Fibroblast of peridontal ligament (primary cell): ENCODE data around the gene DNAH5.
A peak's percentile ranks its signal among the peaks of the same experiment; 100 is the strongest.
"Not testable (repeated sequence)": the region's sequence is repeated elsewhere in the genome, so short reads cannot be mapped to it uniquely, and the experiment has no call there.

Source experiments
- DNase-seq: peaks from one replicate; pipeline ENCODE4 v3.0.0-alpha.2; 2010; ENCODE audit errors: extremely low read depth

The DNAH5 gene

DNA sequence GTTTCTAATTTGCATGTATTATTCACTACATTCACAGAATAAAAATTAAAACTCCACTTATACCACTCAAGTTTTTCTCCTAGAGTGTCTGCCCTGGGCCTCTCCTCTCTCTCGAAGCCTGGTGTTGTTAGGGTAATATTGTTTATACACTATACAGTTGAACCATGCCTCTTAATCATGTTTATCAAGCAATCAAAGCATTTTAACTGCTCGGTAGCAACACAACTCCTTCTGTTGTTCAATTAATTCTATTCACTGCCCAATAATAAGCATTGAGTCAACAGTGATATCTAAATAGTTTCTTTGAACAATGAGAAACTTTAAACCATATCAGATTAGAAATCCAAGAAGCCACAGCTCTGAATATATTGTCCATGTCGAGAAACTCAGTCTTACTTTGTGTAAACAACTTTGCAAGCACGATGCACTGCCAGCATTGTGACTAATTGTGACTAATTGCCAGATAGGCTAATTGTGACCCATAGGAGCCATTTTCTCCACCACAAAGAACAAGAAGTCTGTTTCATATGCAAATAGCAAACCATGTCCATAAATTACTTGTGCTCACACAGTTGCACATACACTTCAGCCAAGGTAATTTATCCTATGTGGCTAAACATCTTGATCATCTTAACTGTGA lies at the start of gene DNAH5:
Gene DNAH5 (minus strand): TSS at position 129 of the 640 bp plus-strand sequence. CDS start 250 bp downstream, outside the sequence.
- DNase-seq: no peak

GRCh38 chr5:13993926-13994325 lies 49.4 kb upstream of the DNAH5 start:
- DNase-seq: no peak

- DNase-seq: no peak
Measured at GRCh38 chr5:13992795-13993194, 48.3 kb upstream of the DNAH5 start.

- DNase-seq: no peak
Measured at GRCh38 chr5:13991365-13991764, 46.9 kb upstream of the DNAH5 start.

DNA sequence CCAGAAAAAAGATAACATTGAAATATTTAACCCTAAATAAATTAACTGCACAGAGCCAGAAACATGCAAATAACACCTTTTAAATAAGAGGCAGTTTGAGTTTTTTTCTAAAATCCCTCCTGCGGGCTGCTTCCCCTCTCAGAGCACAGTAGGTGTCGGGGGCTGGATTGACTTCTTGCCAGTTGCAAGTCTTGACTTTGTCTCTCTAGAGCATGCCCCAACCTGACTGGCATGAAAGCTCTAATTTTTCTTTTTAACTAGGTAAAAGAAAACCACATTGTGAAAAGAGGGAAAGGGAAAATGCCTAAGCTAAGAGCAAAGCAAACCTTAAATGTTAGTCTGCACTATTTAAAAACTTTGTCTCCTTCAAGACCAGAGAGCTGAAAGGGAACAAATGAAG lies 46.4 kb upstream of the DNAH5 start:
- DNase-seq: no peak

DNA sequence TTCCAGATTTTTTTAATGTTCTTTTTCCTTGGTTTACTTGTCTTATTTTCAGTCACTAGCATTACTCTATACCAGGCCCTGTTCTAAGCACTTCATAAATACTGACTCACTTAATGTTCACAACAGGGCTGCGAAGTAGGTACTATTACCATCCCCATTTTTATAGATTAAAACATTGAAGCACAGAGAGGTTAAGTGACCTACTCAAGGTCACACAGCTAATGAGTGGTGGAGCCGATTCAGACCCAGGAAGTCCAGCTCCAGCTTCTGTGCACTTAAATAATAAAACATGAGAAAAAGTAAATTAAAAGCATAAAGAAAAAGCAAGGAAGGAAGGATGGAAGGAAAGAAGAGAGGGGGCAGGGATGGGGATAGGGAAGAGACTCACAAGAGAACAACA lies 45.3 kb upstream of the DNAH5 start:
- no peak for DNase-seq

- peak; percentile 87 for DNase-seq
Measured at GRCh38 chr5:13987843-13988464, 43.5 kb upstream of the DNAH5 start.

DNA sequence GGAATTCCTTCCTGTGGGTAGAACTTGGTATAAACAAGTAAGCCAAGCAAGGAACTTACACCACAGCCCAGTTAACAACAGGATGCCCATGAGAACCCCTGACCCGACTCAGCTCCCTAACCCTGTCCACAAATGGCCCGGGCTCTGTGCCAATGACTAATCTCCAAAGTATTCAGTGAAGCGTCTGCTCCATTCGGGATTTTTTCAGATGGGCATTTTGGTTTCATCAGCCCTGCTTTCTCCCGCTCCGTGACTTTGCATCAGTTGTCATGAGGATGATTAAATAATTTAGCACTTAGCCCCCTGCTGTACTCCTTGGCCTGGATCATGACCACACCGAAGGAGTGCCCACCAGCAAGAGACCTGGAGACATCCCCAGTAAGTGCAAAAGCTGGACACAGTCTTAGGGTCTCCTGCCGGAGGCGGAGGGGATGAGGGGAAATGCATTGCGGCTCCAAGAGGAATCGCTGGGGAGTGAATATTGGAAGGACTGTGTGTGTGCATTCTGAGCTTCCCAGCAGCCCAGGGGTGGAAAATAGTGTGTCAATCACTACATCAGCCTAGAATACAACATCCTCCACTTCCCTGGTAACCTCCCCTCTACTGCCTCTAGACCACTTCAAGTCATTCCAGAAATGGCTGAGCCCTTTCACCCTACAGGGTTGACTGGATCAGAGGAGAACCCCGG lies 41.4 kb upstream of the DNAH5 start:
- peak; percentile 90 for DNase-seq

GRCh38 chr5:13984888-13985287 lies 40.4 kb upstream of the DNAH5 start:
- DNase-seq: not testable (repeated sequence)

- DNase-seq: peak; percentile 58
Measured at GRCh38 chr5:13976867-13977830, 32.7 kb upstream of the DNAH5 start.

DNA sequence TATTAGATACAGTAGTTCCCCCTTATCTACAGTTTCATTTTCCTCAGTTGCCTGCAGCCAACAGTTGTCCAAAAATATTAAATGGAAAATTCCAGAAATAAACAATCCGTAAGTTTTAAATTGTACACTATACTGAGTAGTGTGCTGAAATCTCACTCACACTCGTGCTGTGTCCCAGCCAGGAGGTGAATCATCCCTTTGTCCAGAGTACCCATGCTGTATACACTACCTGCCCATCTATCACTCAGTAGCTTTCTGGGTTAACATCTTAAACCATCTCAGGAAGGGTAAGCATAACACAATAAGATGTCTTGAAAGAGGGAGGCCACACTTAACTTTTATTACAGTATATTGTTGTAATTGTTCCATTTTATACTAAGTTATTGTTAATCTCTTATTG lies 31.7 kb upstream of the DNAH5 start:
- DNase-seq: no peak

DNA sequence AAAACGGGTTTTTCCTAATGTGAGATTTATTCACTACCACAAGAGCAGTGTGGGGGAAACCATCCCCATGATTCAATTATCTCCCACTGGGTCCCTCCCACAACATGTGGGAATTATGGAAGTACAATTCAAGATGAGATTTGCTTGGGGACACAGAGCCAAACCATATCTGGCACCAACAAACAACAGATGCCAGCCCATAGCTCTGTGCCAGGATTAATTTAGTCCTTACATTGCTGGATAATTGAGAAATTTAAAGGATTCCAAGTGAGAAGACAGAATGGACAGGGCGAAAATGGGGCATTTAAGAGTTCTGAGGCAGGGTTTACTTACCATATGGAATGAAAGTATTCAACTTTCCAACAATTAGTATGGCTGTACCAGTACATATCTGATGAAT lies 30.8 kb upstream of the DNAH5 start:
- DNase-seq: no peak

DNA sequence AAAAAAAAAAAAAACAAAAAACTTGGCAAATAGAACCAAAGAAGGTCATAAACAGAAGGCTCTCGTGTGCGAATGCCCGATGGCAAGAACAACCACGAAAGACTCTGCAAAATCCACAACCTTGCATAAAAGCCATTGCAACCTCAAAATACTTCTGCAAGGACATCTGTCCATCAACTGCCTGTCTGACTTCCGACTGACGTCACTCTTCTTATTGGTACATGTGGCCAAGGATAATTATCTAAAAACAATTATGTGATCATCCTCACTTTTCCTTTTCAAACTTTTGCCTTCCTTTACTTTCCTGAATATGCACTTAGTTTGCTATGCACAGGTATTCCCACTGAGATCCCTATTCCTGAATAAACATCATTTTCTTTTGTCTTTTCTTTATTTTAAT lies 29.2 kb upstream of the DNAH5 start:
- DNase-seq: no peak

DNA sequence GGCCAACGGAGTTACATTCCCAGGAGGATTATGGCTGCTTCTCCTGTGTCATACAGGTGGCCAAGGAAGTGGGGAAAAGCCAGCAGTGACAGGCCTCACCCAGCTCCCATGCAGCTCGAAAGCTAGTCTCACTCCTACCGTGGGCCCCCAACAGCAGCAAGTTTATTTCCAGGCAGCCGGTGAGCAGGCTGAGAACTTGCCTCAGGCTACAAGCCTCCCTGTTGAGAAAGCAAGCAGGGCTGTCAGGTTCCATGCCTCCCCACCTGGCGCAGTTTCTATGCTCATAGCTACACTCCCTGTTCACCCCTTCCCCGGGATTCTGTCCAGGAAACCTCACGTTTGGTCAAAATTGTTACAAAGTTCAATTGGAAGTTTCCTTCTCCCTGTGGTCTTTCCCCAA lies 27.5 kb upstream of the DNAH5 start:
- no peak for DNase-seq

GRCh38 chr5:13957032-13957645 lies 12.7 kb upstream of the DNAH5 start:
- DNase-seq: peak; percentile 72

DNA sequence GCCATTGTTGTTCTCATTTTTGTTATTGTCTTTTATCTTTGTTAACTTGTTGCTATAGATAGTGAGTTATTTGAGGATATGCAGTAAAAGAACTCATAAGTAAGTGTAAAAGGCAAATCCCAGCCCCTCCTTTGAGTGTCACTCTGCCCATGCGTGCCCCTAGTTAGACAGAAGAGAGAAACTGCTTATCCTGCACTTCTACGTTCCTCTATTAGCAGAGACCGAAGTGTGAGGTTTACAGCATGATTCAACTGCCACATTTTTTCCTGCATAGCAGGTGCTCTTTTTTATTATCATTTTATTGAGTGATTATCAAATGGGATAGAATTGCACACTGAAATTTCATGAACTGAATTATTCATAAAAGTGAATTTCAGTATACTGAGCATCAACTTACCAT lies 12.0 kb upstream of the DNAH5 start:
- DNase-seq: no peak

DNA sequence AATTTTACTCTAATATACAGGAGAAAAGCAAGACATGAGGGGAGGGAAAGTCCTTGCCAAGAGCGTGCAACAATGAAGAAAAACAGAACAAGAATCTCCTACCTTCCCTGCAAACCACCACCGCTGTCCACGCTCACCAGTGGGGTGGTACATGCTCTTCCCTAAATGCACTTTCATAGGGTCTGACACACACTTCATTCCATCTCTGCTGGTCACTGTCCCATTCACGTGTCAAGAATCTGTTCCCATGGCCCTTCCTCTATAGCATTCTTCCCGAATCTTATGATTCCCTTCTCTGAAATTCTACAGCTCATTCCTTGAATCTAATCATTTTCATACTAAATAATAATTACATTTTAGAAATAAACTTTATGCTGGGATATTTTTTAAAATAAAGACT lies 11.4 kb upstream of the DNAH5 start:
- peak; percentile 11 for DNase-seq

DNA sequence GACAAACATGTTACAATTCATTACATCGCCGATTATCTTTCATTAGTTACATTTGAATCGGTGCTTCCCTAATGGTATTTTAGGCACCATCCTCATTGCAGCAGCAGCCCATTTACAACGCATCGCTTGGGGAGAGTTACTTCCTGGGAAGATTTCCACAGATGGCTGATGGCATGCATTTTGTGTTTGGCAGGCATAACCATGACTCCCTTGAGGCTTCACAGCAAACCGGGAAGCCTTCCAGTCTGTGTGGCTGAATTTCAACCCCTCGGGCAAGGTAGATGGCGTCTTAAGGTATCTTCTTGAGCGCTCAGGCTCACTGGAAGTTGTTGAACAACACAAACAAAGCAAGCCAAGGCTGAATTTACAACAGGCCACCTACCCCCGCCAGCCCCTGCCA lies 1.6 kb upstream of the DNAH5 start:
- DNase-seq: peak; percentile 59

GRCh38 chr5:13945271-13945670 lies 783 bp upstream of the DNAH5 start:
- no peak for DNase-seq

GRCh38 chr5:13943676-13944075 lies 812 bp downstream of the DNAH5 start:
- no peak for DNase-seq

DNA sequence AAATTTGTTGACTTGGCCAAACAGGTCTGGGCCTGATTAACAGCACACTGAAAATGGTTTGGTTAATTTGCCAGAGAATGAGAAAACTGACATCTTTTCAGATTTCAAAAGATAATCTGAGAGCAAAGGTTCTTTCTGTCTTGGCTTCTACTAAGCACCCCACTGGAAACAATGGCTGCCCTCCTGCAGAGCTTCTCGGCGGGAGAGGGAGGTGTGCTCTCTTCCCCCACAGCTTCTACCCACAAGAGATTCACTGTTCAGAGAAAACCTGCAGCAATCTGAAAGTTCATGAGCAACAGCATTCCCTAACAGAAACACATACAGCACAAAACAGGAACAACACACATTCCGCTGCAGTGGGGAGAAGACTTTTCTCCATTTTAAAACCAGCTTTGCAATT lies 3.0 kb downstream of the DNAH5 start:
- DNase-seq: no peak

- no peak for DNase-seq
Measured at GRCh38 chr5:13939638-13940037, 4.8 kb downstream of the DNAH5 start.
